ENCODE data around the gene CTAGE6.
"Not testable (repeated sequence)": the region's sequence is repeated elsewhere in the genome, so short reads cannot be mapped to it uniquely, and the experiment has no call there.

The CTAGE6 gene

GRCh38 chr7:143737037-143737819 lies 20.3 kb downstream of the CTAGE6 start:
- not testable (repeated sequence) for H3K27me3 ChIP-seq (replicated peaks; ENCODE audit: control insufficient read depth, insufficient read depth, low read length); DNase-seq (ENCODE audit: extremely low read depth, insufficient read length)
- TF ChIP-seq CTCF (IDR thresholded peaks at IDR 0.05; ENCODE audit: insufficient read depth, low read length, poor library complexity, severe bottlenecking): peak; percentile 31

GRCh38 chr7:143735962-143736361 lies 21.5 kb downstream of the CTAGE6 start:
- no peaks in the 10 kb centered on the region for H3K27me3 ChIP-seq (replicated peaks; ENCODE audit: control insufficient read depth, insufficient read depth, low read length)
- H3K4me3 ChIP-seq (replicated peaks; ENCODE audit: low read depth, low read length): no peak overlapping the region
- no peaks in the 10 kb centered on the region for H3K36me3 ChIP-seq (ENCODE audit: control insufficient read depth, insufficient read depth, low read length)
- no peak for DNase-seq (ENCODE audit: extremely low read depth, insufficient read length)
- TF ChIP-seq CTCF (IDR thresholded peaks at IDR 0.05; ENCODE audit: insufficient read depth, low read length, poor library complexity, severe bottlenecking): no peak

More at GRCh38 chr7:143737037-143737819, 20.3 kb downstream of the CTAGE6 start:
- H3K36me3 ChIP-seq (ENCODE audit: control insufficient read depth, insufficient read depth, low read length); H3K4me3 ChIP-seq (replicated peaks; ENCODE audit: low read depth, low read length): not testable (repeated sequence)

DNA sequence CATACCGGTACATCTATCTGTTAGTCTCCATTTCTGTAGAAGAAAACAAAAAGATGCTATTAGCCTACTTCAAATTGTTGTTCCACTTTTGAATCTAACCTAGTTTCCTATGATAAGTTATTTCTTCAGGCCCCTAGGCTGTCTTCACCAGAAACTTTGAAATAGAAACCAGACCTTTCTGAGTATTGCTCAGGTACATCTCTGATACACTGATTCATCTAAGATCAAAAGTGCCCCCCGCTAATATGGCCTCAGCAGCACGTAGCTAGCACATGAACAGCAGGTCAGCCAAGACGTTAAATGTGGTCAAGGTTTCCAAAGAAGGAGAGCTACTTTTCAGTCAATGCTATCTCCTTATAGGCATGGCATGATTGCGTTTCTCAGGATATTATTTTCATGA lies 23.6 kb downstream of the CTAGE6 start:
- no peaks in the 10 kb centered on the region for H3K36me3 ChIP-seq (ENCODE audit: control insufficient read depth, insufficient read depth, low read length)
- TF ChIP-seq CTCF (IDR thresholded peaks at IDR 0.05; ENCODE audit: insufficient read depth, low read length, poor library complexity, severe bottlenecking): no peak
- no peak for DNase-seq (ENCODE audit: extremely low read depth, insufficient read length)
- no peaks in the 10 kb centered on the region for H3K27me3 ChIP-seq (replicated peaks; ENCODE audit: control insufficient read depth, insufficient read depth, low read length)
- no peak overlapping the region for H3K4me3 ChIP-seq (replicated peaks; ENCODE audit: low read depth, low read length)

- DNase-seq (ENCODE audit: extremely low read depth, insufficient read length): no peak
- TF ChIP-seq CTCF (IDR thresholded peaks at IDR 0.05; ENCODE audit: insufficient read depth, low read length, poor library complexity, severe bottlenecking): no peak
Observed at GRCh38 chr7:143728333-143728862, 29.1 kb downstream of the CTAGE6 start.

DNA sequence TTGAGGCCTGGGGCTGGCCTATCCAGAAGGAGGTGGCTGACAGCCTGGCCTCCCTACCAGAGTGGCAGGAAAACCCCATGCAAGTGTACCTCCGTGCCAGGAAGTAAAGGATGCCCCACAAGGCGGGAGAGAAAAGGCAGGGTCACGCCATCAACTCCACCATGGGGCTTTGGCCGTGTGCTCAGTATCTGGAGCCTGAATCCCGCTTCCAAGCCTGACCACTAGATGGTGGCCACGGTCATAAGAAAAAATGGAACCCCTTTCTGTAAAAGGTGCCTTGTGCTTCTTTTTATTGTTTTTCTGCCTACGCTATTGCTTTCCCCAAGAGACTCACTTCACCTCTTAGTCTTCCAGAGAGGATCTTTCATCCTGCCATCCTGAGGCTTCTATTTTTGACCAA lies 29.9 kb downstream of the CTAGE6 start:
- H3K4me3 ChIP-seq (replicated peaks; ENCODE audit: low read depth, low read length); H3K27me3 ChIP-seq (replicated peaks; ENCODE audit: control insufficient read depth, insufficient read depth, low read length); H3K36me3 ChIP-seq (ENCODE audit: control insufficient read depth, insufficient read depth, low read length); DNase-seq (ENCODE audit: extremely low read depth, insufficient read length): not testable (repeated sequence)

More at GRCh38 chr7:143728333-143728862, 29.1 kb downstream of the CTAGE6 start:
- H3K36me3 ChIP-seq (ENCODE audit: control insufficient read depth, insufficient read depth, low read length): no peaks in the 10 kb centered on the region
- H3K4me3 ChIP-seq (replicated peaks; ENCODE audit: low read depth, low read length): no peak overlapping the region
- no peaks in the 10 kb centered on the region for H3K27me3 ChIP-seq (replicated peaks; ENCODE audit: control insufficient read depth, insufficient read depth, low read length)

DNA sequence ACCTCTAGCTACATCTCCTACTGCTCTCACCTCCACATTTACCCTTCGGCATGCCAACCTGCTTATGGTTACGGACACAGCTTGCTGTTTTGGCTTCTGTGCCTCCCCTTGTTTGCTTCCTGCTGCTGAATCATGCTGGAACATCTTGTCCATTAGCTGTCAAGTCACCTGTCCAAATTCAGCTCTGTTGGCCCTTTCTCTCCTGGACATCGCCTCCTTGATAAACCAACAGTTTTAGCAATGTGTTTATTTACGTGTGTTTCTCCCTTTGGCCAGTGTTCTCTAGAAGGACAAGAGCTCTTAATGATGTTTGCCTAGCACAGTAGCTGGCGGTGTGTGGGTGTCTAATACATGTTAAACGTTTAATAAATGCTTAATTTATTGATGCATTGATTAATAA lies 31.4 kb downstream of the CTAGE6 start:
- not testable (repeated sequence) for H3K4me3 ChIP-seq (replicated peaks; ENCODE audit: low read depth, low read length); H3K36me3 ChIP-seq (ENCODE audit: control insufficient read depth, insufficient read depth, low read length); H3K27me3 ChIP-seq (replicated peaks; ENCODE audit: control insufficient read depth, insufficient read depth, low read length); DNase-seq (ENCODE audit: extremely low read depth, insufficient read length)

DNA sequence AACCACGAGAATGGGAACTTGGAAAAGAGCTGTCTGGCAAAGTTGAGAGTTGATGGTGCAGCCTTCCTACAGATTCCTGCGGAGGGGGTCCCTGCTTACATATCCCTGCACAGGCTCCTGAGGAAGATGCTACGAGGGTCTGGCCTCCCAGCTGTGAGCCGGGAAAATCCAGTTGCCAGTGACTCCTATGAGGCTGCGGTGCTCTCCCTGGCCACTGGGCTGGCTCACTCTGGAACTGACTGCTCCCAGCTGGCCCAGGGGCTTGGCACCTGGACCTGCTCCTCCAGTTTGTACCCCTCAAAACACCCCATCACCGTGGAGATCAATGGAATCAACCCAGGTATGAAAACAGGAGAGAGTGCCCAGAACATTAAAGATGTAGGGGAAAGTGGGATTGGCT lies 37.2 kb downstream of the CTAGE6 start:
- not testable (repeated sequence) for H3K4me3 ChIP-seq (replicated peaks; ENCODE audit: low read depth, low read length); DNase-seq (ENCODE audit: extremely low read depth, insufficient read length); H3K36me3 ChIP-seq (ENCODE audit: control insufficient read depth, insufficient read depth, low read length); H3K27me3 ChIP-seq (replicated peaks; ENCODE audit: control insufficient read depth, insufficient read depth, low read length)

GRCh38 chr7:143715543-143716193 lies 41.8 kb downstream of the CTAGE6 start:
- not testable (repeated sequence) for H3K27me3 ChIP-seq (replicated peaks; ENCODE audit: control insufficient read depth, insufficient read depth, low read length); H3K4me3 ChIP-seq (replicated peaks; ENCODE audit: low read depth, low read length); H3K36me3 ChIP-seq (ENCODE audit: control insufficient read depth, insufficient read depth, low read length); DNase-seq (ENCODE audit: extremely low read depth, insufficient read length)

DNA sequence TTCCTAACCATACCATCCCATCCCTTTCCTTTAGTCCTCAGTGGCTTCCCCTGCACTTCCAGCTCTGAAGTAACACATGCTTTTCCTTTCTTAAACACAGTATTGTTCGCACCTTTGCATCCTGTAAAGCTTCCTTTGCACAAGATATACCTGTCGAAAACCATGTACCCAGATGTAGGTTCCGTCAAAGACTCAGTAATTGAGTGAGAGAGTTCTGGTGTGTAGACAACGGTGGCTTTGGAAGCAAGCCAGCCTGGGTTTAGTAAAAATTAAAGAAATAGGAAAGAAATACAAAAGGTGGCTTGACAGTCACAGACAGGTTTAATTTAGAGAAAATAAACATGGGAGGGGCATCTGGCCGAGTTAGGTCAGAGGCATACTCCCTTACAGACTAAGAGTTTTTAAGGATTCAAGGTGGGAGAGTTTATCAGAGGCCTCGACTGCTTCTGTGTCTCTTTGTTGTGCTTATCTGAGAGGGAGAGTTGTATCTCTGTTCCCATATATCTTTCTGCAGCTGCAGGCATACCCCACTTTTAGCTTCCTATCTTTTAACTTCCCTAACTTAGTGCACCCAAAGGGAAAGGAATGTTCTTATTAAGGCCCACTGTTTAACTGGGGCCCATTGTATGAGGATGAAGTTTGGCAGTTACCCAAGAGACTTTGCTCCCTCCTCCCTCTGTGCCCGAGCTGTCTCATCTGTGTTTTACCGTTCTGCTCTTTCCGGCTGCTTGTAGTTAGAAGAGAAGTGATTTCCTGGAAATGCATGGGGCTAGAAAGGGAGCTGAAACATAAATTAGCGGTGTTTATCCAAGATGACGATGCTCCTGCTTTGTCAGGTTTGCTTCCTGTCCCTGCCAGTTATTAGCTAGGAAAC lies 42.7 kb downstream of the CTAGE6 start:
- H3K36me3 ChIP-seq (ENCODE audit: control insufficient read depth, insufficient read depth, low read length); DNase-seq (ENCODE audit: extremely low read depth, insufficient read length): not testable (repeated sequence)

More for the DNA sequence above, 42.7 kb downstream of the CTAGE6 start:
- not testable (repeated sequence) for H3K27me3 ChIP-seq (replicated peaks; ENCODE audit: control insufficient read depth, insufficient read depth, low read length); H3K4me3 ChIP-seq (replicated peaks; ENCODE audit: low read depth, low read length)

Data from GM06990 (cell line).